Measurements from ENCODE around the gene PARVG. TPM values are rescaled to one million over a fixed set of nuclear protein-coding genes. Genes with fewer than 3 reads are reported as not detected.

Gene PARVG
- total RNA-seq, 2 experiments from 2014 or later: 76.5 to 76.9 TPM

DNA sequence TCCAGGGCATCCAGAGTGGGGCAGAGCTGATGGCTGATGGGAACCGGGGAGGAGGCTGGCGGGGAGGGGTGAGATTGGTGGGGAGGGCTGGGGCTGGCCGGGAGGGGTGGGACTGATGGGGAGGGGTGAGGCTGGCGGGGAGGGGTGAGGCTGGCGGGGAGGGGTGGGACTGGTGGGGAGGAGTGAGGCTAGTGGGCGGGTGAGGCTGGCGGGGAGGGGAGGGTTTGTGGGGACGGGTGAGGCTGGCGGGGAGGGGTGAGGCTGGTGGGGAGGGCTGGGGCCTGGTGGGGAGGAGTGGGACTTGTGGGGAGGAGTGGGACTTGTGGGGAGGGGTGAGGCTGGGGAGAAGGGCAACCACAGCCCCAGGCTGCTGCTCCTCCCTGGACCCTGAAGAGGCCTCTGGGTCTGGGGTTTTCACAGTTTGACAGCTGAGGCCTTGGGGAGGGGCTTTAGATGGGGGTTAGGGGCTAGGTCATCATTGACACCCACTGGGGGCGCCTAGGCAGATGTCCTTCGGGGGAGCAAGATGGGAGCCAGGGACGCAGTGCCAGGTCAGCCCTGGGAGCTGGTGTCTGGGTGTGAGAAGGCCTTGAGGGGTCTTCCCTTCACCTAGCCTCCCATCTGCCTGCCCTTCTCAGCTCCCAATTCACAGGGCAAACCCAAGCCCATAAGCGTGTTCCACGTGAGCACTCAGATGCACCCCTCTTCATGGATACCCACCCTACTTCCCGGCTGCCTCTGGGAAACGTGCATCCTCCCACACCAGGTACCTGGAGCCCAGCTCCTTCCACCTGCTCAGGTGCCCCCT is 26.7 kb downstream of the PARVG start:
- TF ChIP-seq, protein P1, sequence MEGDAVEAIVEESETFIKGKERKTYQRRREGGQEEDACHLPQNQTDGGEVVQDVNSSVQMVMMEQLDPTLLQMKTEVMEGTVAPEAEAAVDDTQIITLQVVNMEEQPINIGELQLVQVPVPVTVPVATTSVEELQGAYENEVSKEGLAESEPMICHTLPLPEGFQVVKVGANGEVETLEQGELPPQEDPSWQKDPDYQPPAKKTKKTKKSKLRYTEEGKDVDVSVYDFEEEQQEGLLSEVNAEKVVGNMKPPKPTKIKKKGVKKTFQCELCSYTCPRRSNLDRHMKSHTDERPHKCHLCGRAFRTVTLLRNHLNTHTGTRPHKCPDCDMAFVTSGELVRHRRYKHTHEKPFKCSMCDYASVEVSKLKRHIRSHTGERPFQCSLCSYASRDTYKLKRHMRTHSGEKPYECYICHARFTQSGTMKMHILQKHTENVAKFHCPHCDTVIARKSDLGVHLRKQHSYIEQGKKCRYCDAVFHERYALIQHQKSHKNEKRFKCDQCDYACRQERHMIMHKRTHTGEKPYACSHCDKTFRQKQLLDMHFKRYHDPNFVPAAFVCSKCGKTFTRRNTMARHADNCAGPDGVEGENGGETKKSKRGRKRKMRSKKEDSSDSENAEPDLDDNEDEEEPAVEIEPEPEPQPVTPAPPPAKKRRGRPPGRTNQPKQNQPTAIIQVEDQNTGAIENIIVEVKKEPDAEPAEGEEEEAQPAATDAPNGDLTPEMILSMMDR (IDR thresholded peaks at IDR 0.05): no peak
- POLR2A ChIA-PET: no interaction called here
- H3K36me3 Mint-ChIP-seq (ENCODE audit: low read depth): peaks cover 14% of the 10 kb centered on the region
- no peak overlapping the region for H3K4me3 Mint-ChIP-seq
- H3K27ac Mint-ChIP-seq: no peak overlapping the region
- ATAC-seq: no peak
- no peaks in the 10 kb centered on the region for H3K27me3 Mint-ChIP-seq
- DNase-seq: no peak
- peaks cover 12% of the 10 kb centered on the region for H3K9me3 Mint-ChIP-seq
- intact Hi-C loops (cut with micrococcal nuclease): no loop called here
- CTCF ChIA-PET: no interaction called here
- peaks cover 2% of the 10 kb centered on the region for H3K4me1 Mint-ChIP-seq (ENCODE audit: low read depth)

DNA sequence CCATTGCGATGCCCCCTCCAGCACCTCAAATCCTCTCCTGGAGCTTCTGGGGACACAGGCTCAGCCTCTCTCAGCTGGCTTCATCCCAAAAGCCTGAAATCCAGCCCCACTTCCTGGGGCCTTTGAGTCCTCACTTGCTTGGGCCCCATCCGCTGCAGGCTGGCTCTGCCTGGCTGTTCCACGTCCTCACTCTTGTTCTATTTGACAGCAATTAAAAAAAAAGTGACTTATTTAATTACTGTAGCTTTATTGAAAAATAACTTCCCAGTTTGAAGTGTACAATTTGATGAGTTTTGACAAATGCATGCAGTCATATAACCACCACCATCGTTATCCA is 27.2 kb downstream of the PARVG start:
- H3K27me3 Mint-ChIP-seq: no peaks in the 10 kb centered on the region
- DNase-seq (no peak), ATAC-seq (no peak)
- peaks cover 2% of the 10 kb centered on the region for H3K4me1 Mint-ChIP-seq (ENCODE audit: low read depth)
- H3K9me3 Mint-ChIP-seq: peaks cover 12% of the 10 kb centered on the region
- peaks cover 9% of the 10 kb centered on the region for H3K36me3 Mint-ChIP-seq (ENCODE audit: low read depth)
- no peak overlapping the region for H3K27ac Mint-ChIP-seq
- TF ChIP-seq, protein P1 (IDR thresholded peaks at IDR 0.05): no peak
- POLR2A ChIA-PET: no interaction called here
- CTCF ChIA-PET: no interaction called here
- intact Hi-C loops (cut with micrococcal nuclease): no loop called here
- H3K4me3 Mint-ChIP-seq: no peak overlapping the region

DNA sequence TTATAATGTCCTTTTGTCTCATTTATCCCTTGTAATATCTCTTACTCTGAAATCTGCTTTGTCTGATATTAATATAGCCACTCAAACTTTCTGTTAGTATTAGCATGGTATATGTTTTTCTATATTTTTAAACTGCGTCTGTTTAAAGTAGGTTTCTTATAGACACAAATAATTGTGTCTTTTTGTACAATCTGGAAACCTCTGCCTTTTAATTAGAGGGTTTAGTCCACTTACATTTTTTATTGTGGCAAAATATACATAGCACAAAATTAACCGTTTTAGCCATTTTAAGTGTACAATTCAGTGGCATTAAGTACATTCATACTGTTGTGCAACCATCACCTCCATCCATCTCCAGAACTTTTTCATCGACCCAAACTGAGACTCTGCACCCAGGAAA is 28.6 kb downstream of the PARVG start:
- H3K27me3 Mint-ChIP-seq: no peaks in the 10 kb centered on the region
- peaks cover 2% of the 10 kb centered on the region for H3K4me1 Mint-ChIP-seq (ENCODE audit: low read depth)
- ATAC-seq (no peak), DNase-seq (no peak)
- H3K27ac Mint-ChIP-seq: no peak overlapping the region
- ChIA-PET POLR2A (no interaction called here), CTCF (no interaction called here)
- H3K9me3 Mint-ChIP-seq: peaks cover 12% of the 10 kb centered on the region
- intact Hi-C loops (cut with micrococcal nuclease): no loop called here
- no peak overlapping the region for H3K4me3 Mint-ChIP-seq
- H3K36me3 Mint-ChIP-seq (ENCODE audit: low read depth): peaks cover 8% of the 10 kb centered on the region
- TF ChIP-seq, protein P1 (IDR thresholded peaks at IDR 0.05): no peak

DNA sequence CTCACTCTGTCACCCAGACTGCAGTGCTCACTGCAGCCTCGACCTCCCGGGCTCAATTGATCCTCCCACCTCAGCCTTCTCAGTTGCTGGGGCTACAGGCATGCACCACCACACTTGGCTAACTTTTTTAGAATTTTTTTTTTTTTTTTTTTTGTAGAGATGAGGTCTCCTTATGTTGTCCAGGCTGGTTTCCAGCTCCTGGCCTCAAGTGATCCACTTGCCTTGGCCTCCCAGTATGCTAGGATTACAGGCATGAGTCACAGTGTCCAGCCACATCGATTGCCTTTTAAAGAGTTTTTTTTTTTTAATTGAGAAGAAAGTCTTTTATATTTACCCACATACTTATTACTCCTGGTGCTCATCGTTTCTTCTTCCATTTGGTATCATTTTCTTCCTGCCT is 30.0 kb downstream of the PARVG start:
- POLR2A ChIA-PET: no interaction called here
- Mint-ChIP-seq H3K4me1 (ENCODE audit: low read depth) (peaks cover 2% of the 10 kb centered on the region), H3K4me3 (no peak overlapping the region), H3K27me3 (no peaks in the 10 kb centered on the region), H3K27ac (no peak overlapping the region), H3K36me3 (ENCODE audit: low read depth) (peaks cover 8% of the 10 kb centered on the region), H3K9me3 (peaks cover 12% of the 10 kb centered on the region)
- ATAC-seq (no peak), DNase-seq (no peak)
- CTCF ChIA-PET: no interaction called here
- intact Hi-C loops (cut with micrococcal nuclease): no loop called here
- TF ChIP-seq, protein P1 (IDR thresholded peaks at IDR 0.05): no peak

DNA sequence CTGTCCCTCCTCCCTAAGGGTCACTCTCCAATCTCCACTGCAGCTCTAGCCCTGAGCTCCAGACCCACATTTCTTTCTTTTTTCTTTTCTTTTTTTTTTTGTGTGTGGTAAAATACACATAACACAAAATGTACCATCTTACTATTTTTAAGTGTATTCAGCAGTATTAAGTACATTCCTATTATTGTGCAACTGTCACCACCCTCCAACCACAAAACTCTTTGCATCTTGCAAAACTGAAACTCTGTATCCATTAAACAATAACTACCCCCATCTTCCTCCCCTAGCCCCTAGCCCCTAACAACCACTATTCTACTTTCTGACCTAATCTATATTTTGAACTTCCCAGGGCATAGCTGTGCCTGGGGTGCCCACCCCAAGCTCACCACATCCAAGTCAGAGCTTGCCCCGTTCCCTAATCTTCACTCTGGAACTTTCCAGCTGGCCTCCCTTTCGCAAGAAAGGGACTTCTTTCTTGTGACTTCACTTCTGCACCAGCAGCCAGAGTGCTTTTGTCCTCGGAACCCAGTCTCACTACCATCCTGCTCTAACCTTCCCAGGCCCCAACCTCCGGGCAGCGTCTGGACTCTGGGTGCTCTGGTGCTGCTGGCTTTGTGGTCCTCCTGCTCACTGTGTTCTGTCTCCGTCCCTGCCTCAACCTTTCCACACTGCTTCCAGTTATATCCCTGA is 30.7 kb downstream of the PARVG start:
- H3K4me1 Mint-ChIP-seq (ENCODE audit: low read depth): peaks cover 2% of the 10 kb centered on the region
- no peak for ATAC-seq
- peaks cover 12% of the 10 kb centered on the region for H3K9me3 Mint-ChIP-seq
- DNase-seq: no peak
- no peaks in the 10 kb centered on the region for H3K27me3 Mint-ChIP-seq
- H3K27ac Mint-ChIP-seq: no peak overlapping the region
- H3K36me3 Mint-ChIP-seq (ENCODE audit: low read depth): peaks cover 8% of the 10 kb centered on the region
- ChIA-PET CTCF (no interaction called here), POLR2A (no interaction called here)
- TF ChIP-seq, protein P1 (IDR thresholded peaks at IDR 0.05): no peak
- intact Hi-C loops (cut with micrococcal nuclease): no loop called here
- no peak overlapping the region for H3K4me3 Mint-ChIP-seq

Data from activated CD8-positive, alpha-beta T cell treated with anti-CD3 and anti-CD28 coated beads for 36 hours (primary cell).